IMR-90 (cell line): ENCODE data around the gene GLMN. TPM values are rescaled to one million over a fixed set of nuclear protein-coding genes. Genes with fewer than 3 reads are reported as not detected.

ENCODE experiments used
- ATAC-seq: fragments of 200-7000 bp; cut with Tn5 transposase; 2 replicates; pipeline ENCODE4 v1.9.1; 2020; ENCODE audit warnings: low read depth, mild to moderate bottlenecking, moderate library complexity
- BruUV-seq: library from RNA; stranded (reverse); fragments of 400-500 nt; replicated peaks from 2 replicates; lab custom pipeline; 2021; lab: Mats Ljungman, UMichigan
- CTCF ChIA-PET: fragments of 300-600 bp; formaldehyde crosslinking; extraction: SDS; loops from one replicate; lab custom pipeline; 2021; ENCODE audit warnings: antibody characterized with exemption; lab: Yijun Ruan, JAX
- POLR2A ChIA-PET: fragments of 300-600 bp; sonication (Branson Sonifier 250); formaldehyde crosslinking; loops from one replicate; lab custom pipeline; 2022; ENCODE audit warnings: antibody characterized with exemption; ENCODE audit not compliant: unreplicated experiment; lab: Charles Lee
- DNase-seq: peaks from one replicate; pipeline ENCODE4 v3.0.0; 2013
- H2AFZ ChIP-seq: replicated peaks from 2 replicates; pipeline ENCODE3; 2013; ENCODE audit warnings: low read length, mild to moderate bottlenecking; ENCODE audit not compliant: poor library complexity
- H2AK5ac ChIP-seq: 2 replicates; pipeline ENCODE4 v1.6.1; 2013; ENCODE audit warnings: low read depth, low read length, inconsistent platforms
- H2AK9ac ChIP-seq: replicated peaks from 2 replicates; pipeline ENCODE3; 2013; ENCODE audit warnings: mild to moderate bottlenecking, low read depth, low read length, moderate library complexity; ENCODE audit not compliant: poor library complexity
- H2BK120ac ChIP-seq: 2 replicates; pipeline ENCODE4 v1.6.1; 2013; ENCODE audit warnings: low read depth, low read length, inconsistent platforms
- H2BK15ac ChIP-seq: 3 replicates; pipeline ENCODE4 v1.6.1; 2013; ENCODE audit warnings: low read depth, low read length, inconsistent platforms
- H2BK20ac ChIP-seq: 2 replicates; pipeline ENCODE4 v1.6.1; 2013; ENCODE audit warnings: low read depth, mild to moderate bottlenecking, inconsistent platforms, low read length, moderate library complexity
- H2BK5ac ChIP-seq: 2 replicates; pipeline ENCODE4 v1.6.1; 2013; ENCODE audit warnings: mild to moderate bottlenecking, low read depth, low read length, inconsistent platforms; ENCODE audit not compliant: poor library complexity, severe bottlenecking
- H3K14ac ChIP-seq: replicated peaks from 2 replicates; pipeline ENCODE4 v1.6.1; 2013; ENCODE audit warnings: low read depth, low read length, inconsistent platforms
- H3K18ac ChIP-seq: 2 replicates; pipeline ENCODE4 v1.6.1; 2013; ENCODE audit warnings: low read depth, low read length, control low read depth
- H3K23ac ChIP-seq: 2 replicates; pipeline ENCODE4 v1.6.1; 2013; ENCODE audit warnings: low read depth, low read length, inconsistent platforms
- H3K27ac ChIP-seq: 2 replicates; pipeline ENCODE4 v1.5.1; 2013; ENCODE audit warnings: mild to moderate bottlenecking, control low read depth, low read length; ENCODE audit not compliant: insufficient read depth
- H3K27me3 ChIP-seq: 2 replicates; pipeline ENCODE4 v1.6.1; 2013; ENCODE audit warnings: low read length; ENCODE audit not compliant: control insufficient read depth, insufficient read depth
- H3K36me3 ChIP-seq: 2 replicates; pipeline ENCODE4 v1.6.1; 2013; ENCODE audit warnings: low read length, mixed read lengths; ENCODE audit not compliant: control insufficient read depth, insufficient read depth
- H3K4ac ChIP-seq: 2 replicates; pipeline ENCODE4 v1.6.1; 2013; ENCODE audit warnings: low read depth, low read length, inconsistent platforms
- H3K4me1 ChIP-seq: 2 replicates; pipeline ENCODE4 v1.6.1; 2013; ENCODE audit warnings: low read length, mixed read lengths; ENCODE audit not compliant: control insufficient read depth, insufficient read depth
- H3K4me2 ChIP-seq: 2 replicates; pipeline ENCODE4 v1.6.1; 2013; ENCODE audit warnings: low read depth, mild to moderate bottlenecking, control low read depth, low read length, moderate library complexity
- H3K4me3 ChIP-seq: 2 replicates; pipeline ENCODE4 v1.5.1; 2013; ENCODE audit warnings: low read depth, mild to moderate bottlenecking, control low read depth, low read length, moderate library complexity; ENCODE audit not compliant: insufficient read depth
- H3K56ac ChIP-seq: 2 replicates; pipeline ENCODE4 v1.6.1; 2013; ENCODE audit warnings: low read length, inconsistent platforms; ENCODE audit not compliant: insufficient read depth; ENCODE audit errors: extremely low read depth
- H3K79me1 ChIP-seq, 2 experiments: 2 replicates each; pipeline ENCODE4 v1.6.1; 2013; ENCODE audit warnings: low read length in 2 of 2, inconsistent platforms in 1 of 2, low read depth in 1 of 2
- H3K9ac ChIP-seq: 2 replicates; pipeline ENCODE4 v1.6.1; 2013; ENCODE audit warnings: low read depth, low read length, control low read depth
- H3K9me1 ChIP-seq: 2 replicates; pipeline ENCODE4 v1.6.1; 2013; ENCODE audit warnings: low read length, inconsistent platforms; ENCODE audit not compliant: insufficient read depth
- H3K9me3 ChIP-seq: 2 replicates; pipeline ENCODE4 v1.6.1; 2013; ENCODE audit warnings: low read length; ENCODE audit not compliant: control insufficient read depth, insufficient read depth
- H4K20me1 ChIP-seq: 2 replicates; pipeline ENCODE4 v1.6.1; 2013; ENCODE audit warnings: low read length, inconsistent platforms; ENCODE audit not compliant: insufficient read depth
- H4K5ac ChIP-seq: 2 replicates; pipeline ENCODE4 v1.6.1; 2013; ENCODE audit warnings: mild to moderate bottlenecking, low read depth, low read length, control low read depth
- H4K8ac ChIP-seq, 2 experiments: 2 replicates each; pipeline ENCODE4 v1.6.1; 2013; ENCODE audit warnings: low read depth in 2 of 2, low read length in 2 of 2, control low read depth in 1 of 2, inconsistent platforms in 1 of 2
- H4K91ac ChIP-seq: 2 replicates; pipeline ENCODE4 v1.6.1; 2013; ENCODE audit warnings: low read depth, low read length, inconsistent platforms; ENCODE audit not compliant: insufficient read depth
- BHLHE40 ChIP-seq: fragments of 150-350 bp; IDR thresholded peaks from 2 replicates; pipeline ENCODE4 v1.6.1; 2016; ENCODE audit warnings: mild to moderate bottlenecking, low read depth, low read length
- CEBPB ChIP-seq: IDR thresholded peaks from 2 replicates; pipeline ENCODE4 v1.6.1; 2012; ENCODE audit warnings: low read depth, low read length, improper control_type of control experiment
- MAZ ChIP-seq: IDR thresholded peaks from 2 replicates; pipeline ENCODE4 v1.6.1; 2012; ENCODE audit warnings: low read depth, mild to moderate bottlenecking, low read length, improper control_type of control experiment, moderate library complexity, borderline replicate concordance
- NFE2L2 ChIP-seq: fragments of 150-350 bp; IDR thresholded peaks from 2 replicates; pipeline ENCODE4 v1.6.1; 2016; ENCODE audit warnings: low read depth, mild to moderate bottlenecking, low read length
- POLR2A ChIP-seq: IDR thresholded peaks from 2 replicates; pipeline ENCODE4 v1.6.1; 2012; ENCODE audit warnings: mild to moderate bottlenecking, low read depth, low read length
- RAD21 ChIP-seq: IDR thresholded peaks from 2 replicates; pipeline ENCODE4 v1.6.1; 2012; ENCODE audit warnings: low read length, improper control_type of control experiment
- RCOR1 ChIP-seq: IDR thresholded peaks from 2 replicates; pipeline ENCODE4 v1.6.1; 2012; ENCODE audit warnings: mild to moderate bottlenecking, low read length, improper control_type of control experiment; ENCODE audit not compliant: insufficient replicate concordance
- RFX5 ChIP-seq: IDR thresholded peaks from 2 replicates; pipeline ENCODE4 v1.8.0; 2012; ENCODE audit warnings: low read depth, mild to moderate bottlenecking, low read length, moderate library complexity
- SMC3 ChIP-seq: fragments of 150-350 bp; IDR thresholded peaks from 2 replicates; pipeline ENCODE4 v1.6.1; 2016; ENCODE audit warnings: low read depth, mild to moderate bottlenecking, antibody characterized with exemption, low read length, moderate library complexity
- WGBS, 2 experiments: methylation state at CpG; one replicate each; pipeline versions ENCODE4 v1.1.5 to v1.1.7; 2013; ENCODE audit warnings: missing lambda C conversion rate in 2 of 2; ENCODE audit not compliant: insufficient read length in 1 of 2; ENCODE audit errors: extremely low coverage in 2 of 2; 5-methylcytosine and 5-hydroxymethylcytosine counted together
- dilution Hi-C: fragments of 300-500 bp; cut with HindIII; formaldehyde crosslinking; loops from one replicate; pipeline ENCODE4 v1.14.3; 2018; ENCODE audit warnings: low sequenced_read_pairs; ENCODE audit not compliant: unreplicated experiment
- in situ Hi-C: fragments of 300-500 bp; cut with MboI; formaldehyde crosslinking; loops from 3 replicates; pipeline ENCODE4 v1.14.3; 2019; ENCODE audit warnings: low sequenced_read_pairs, inconsistent platforms, mixed read lengths
- intact Hi-C: fragments of 100-400 bp; cut with micrococcal nuclease; formaldehyde crosslinking; loops from 2 replicates; pipeline ENCODE4 v1.10.0; 2022
- polyA plus RNA-seq, 3 experiments: library from polyadenylated mRNA; depleted of rRNA; stranded (reverse); fragments of >200 nt; gene quantifications; 2 replicates each; pipeline ENCODE4 v1.2.3, GENCODE V29; 2012; ENCODE audit warnings: low replicate concordance in 1 of 3
- total RNA-seq: library from RNA; depleted of rRNA; stranded (reverse); fragments of >200 nt; gene quantifications from 2 replicates; pipeline ENCODE4 v1.2.3, GENCODE V29; 2012
- TF ChIP-seq, protein P1 (sequence below): fragments of 150-350 bp; IDR thresholded peaks from 2 replicates; pipeline ENCODE4 v1.6.1; 2017; ENCODE audit warnings: mild to moderate bottlenecking, antibody characterized with exemption, low read length, low read depth
- TF ChIP-seq, protein P2 (sequence below): conservative IDR thresholded peaks from 2 replicates; pipeline ENCODE4 v1.5.1; 2012; ENCODE audit warnings: mild to moderate bottlenecking, low read depth, low read length, improper control_type of control experiment
- TF ChIP-seq, protein P3 (sequence below): fragments of 150-350 bp; IDR thresholded peaks from 2 replicates; pipeline ENCODE4 v1.6.1; 2016; ENCODE audit warnings: low read depth, mild to moderate bottlenecking, low read length, moderate library complexity, borderline replicate concordance

The GLMN gene
- total and polyA plus RNA-seq, 2 of the 4 experiments (the other 2 are of a cell fraction) = 4.1 to 4.7 TPM

DNA sequence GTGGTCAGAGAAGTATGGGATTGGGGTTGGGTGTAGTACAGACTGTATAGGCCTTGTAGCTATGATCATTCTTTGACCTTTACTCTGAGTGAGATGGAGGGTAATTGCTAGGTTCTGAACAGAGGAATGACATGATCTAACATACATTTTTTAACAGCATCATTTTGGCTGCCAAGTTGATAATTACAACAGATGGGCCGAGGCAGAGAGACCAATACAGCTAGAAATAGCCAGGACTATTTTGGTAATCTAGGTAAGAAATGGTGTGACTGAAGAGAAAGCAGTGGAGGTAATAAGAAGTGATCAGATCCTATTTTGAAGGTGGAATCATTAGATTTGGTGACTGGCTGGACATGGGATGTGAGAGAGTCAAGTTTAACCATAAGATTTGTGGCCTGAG, 43.6 kb upstream of the GLMN start:
- CTCF ChIA-PET = no interaction called here
- no peak overlapping the region for H4K8ac ChIP-seq
- H3K14ac ChIP-seq = no peak overlapping the region
- H3K79me1 ChIP-seq = no peaks in the 10 kb centered on the region; a peak in 1 of 4 replicates
- dilution Hi-C loops = no loop called here
- 100% methylated on average over 1 of the region's 1 CpG; no CpG with 5 or more reads in 1 of the 2 experiments for WGBS, 2 experiments
- no peak overlapping the region for H2BK20ac ChIP-seq
- POLR2A ChIA-PET = no interaction called here
- H2AFZ ChIP-seq = no peak overlapping the region
- no peak overlapping the region for H4K91ac ChIP-seq
- H2BK15ac ChIP-seq = no peak overlapping the region
- H3K18ac ChIP-seq = no peak overlapping the region
- no peaks in the 10 kb centered on the region for H3K9me3 ChIP-seq
- H3K36me3 ChIP-seq = peaks cover 6% of the 10 kb centered on the region
- no peak overlapping the region for H2BK120ac ChIP-seq
- TF ChIP-seq RAD21 (no peak), RCOR1 (no peak), BHLHE40 (no peak), SMC3 (no peak), MAZ (no peak), CEBPB (no peak), POLR2A (no peak), RFX5 (no peak), NFE2L2 (no peak)
- TF ChIP-seq, protein P1, sequence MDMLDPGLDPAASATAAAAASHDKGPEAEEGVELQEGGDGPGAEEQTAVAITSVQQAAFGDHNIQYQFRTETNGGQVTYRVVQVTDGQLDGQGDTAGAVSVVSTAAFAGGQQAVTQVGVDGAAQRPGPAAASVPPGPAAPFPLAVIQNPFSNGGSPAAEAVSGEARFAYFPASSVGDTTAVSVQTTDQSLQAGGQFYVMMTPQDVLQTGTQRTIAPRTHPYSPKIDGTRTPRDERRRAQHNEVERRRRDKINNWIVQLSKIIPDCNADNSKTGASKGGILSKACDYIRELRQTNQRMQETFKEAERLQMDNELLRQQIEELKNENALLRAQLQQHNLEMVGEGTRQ = no peak
- TF ChIP-seq, protein P2, sequence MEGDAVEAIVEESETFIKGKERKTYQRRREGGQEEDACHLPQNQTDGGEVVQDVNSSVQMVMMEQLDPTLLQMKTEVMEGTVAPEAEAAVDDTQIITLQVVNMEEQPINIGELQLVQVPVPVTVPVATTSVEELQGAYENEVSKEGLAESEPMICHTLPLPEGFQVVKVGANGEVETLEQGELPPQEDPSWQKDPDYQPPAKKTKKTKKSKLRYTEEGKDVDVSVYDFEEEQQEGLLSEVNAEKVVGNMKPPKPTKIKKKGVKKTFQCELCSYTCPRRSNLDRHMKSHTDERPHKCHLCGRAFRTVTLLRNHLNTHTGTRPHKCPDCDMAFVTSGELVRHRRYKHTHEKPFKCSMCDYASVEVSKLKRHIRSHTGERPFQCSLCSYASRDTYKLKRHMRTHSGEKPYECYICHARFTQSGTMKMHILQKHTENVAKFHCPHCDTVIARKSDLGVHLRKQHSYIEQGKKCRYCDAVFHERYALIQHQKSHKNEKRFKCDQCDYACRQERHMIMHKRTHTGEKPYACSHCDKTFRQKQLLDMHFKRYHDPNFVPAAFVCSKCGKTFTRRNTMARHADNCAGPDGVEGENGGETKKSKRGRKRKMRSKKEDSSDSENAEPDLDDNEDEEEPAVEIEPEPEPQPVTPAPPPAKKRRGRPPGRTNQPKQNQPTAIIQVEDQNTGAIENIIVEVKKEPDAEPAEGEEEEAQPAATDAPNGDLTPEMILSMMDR = no peak
- TF ChIP-seq, protein P3, sequence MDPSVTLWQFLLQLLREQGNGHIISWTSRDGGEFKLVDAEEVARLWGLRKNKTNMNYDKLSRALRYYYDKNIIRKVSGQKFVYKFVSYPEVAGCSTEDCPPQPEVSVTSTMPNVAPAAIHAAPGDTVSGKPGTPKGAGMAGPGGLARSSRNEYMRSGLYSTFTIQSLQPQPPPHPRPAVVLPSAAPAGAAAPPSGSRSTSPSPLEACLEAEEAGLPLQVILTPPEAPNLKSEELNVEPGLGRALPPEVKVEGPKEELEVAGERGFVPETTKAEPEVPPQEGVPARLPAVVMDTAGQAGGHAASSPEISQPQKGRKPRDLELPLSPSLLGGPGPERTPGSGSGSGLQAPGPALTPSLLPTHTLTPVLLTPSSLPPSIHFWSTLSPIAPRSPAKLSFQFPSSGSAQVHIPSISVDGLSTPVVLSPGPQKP = no peak
- no peak overlapping the region for H2BK5ac ChIP-seq
- H3K9me1 ChIP-seq = no peaks in the 10 kb centered on the region
- no peak for DNase-seq
- H3K4me2 ChIP-seq = no peak overlapping the region
- no peaks in the 10 kb centered on the region for H3K27me3 ChIP-seq
- no peaks in the 10 kb centered on the region for H3K4me1 ChIP-seq
- intact Hi-C loops = no loop called here
- no peak overlapping the region for H4K5ac ChIP-seq
- H3K4me3 ChIP-seq = no peak overlapping the region
- no peak overlapping the region for H3K23ac ChIP-seq
- no peak overlapping the region for H3K4ac ChIP-seq
- in situ Hi-C loops = no loop called here
- no peak for ATAC-seq
- H3K9ac ChIP-seq = no peak overlapping the region
- H3K56ac ChIP-seq = no peak overlapping the region
- no peak overlapping the region for H2AK9ac ChIP-seq
- no peak overlapping the region for H2AK5ac ChIP-seq
- no peaks in the 10 kb centered on the region for H4K20me1 ChIP-seq
- H3K27ac ChIP-seq = no peak overlapping the region
- BruUV-seq = no TSS peak
